Measurements from ENCODE around the gene PTPRD.

Gene PTPRD

GRCh38 chr9:8901146-8901545, 1711.7 kb downstream of the PTPRD start:
- TF ChIP-seq CTCF (IDR thresholded peaks at IDR 0.05; ENCODE audit: borderline replicate concordance, control extremely low read depth, extremely low read depth, insufficient read depth, missing control alignments) = no peak
- in situ Hi-C loops (cut with MboI; ENCODE audit: low sequenced_read_pairs, unreplicated experiment) = no loop called here

GRCh38 chr9:8899511-8899910, 1713.3 kb downstream of the PTPRD start:
- in situ Hi-C loops (cut with MboI; ENCODE audit: low sequenced_read_pairs, unreplicated experiment) = no loop called here
- DNase-seq (ENCODE audit: low spot score) = no peak
- TF ChIP-seq CTCF (IDR thresholded peaks at IDR 0.05; ENCODE audit: borderline replicate concordance, control extremely low read depth, extremely low read depth, insufficient read depth, missing control alignments) = no peak

More at GRCh38 chr9:8901146-8901545, 1711.7 kb downstream of the PTPRD start:
- DNase-seq (ENCODE audit: low spot score) = no peak

- TF ChIP-seq CTCF (IDR thresholded peaks at IDR 0.05; ENCODE audit: borderline replicate concordance, control extremely low read depth, extremely low read depth, insufficient read depth, missing control alignments) = peak; percentile 10
- peak; percentile 15 for DNase-seq (ENCODE audit: low spot score)
- in situ Hi-C loops (cut with MboI; ENCODE audit: low sequenced_read_pairs, unreplicated experiment) = no loop called here
These were observed 1717.0 kb downstream of the PTPRD start for GRCh38 chr9:8895861-8896224.

GRCh38 chr9:8895106-8895860, 1717.5 kb downstream of the PTPRD start:
- no peak for DNase-seq (ENCODE audit: low spot score)
- TF ChIP-seq CTCF (IDR thresholded peaks at IDR 0.05; ENCODE audit: borderline replicate concordance, control extremely low read depth, extremely low read depth, insufficient read depth, missing control alignments) = no peak
- in situ Hi-C loops (cut with MboI; ENCODE audit: low sequenced_read_pairs, unreplicated experiment) = no loop called here

GRCh38 chr9:8890695-8891094, 1722.1 kb downstream of the PTPRD start:
- DNase-seq (ENCODE audit: low spot score) = no peak
- in situ Hi-C loops (cut with MboI; ENCODE audit: low sequenced_read_pairs, unreplicated experiment) = no loop called here
- TF ChIP-seq CTCF (IDR thresholded peaks at IDR 0.05; ENCODE audit: borderline replicate concordance, control extremely low read depth, extremely low read depth, insufficient read depth, missing control alignments) = no peak

- DNase-seq (ENCODE audit: low spot score) = no peak
- no peak for TF ChIP-seq CTCF (IDR thresholded peaks at IDR 0.05; ENCODE audit: borderline replicate concordance, control extremely low read depth, extremely low read depth, insufficient read depth, missing control alignments)
- in situ Hi-C loops (cut with MboI; ENCODE audit: low sequenced_read_pairs, unreplicated experiment) = no loop called here
These were observed 1723.7 kb downstream of the PTPRD start for GRCh38 chr9:8889100-8889499.

Data from GM13976 (cell line).